ENCODE measurements around the gene SPOCK2. TPM values are rescaled to one million over a fixed set of nuclear protein-coding genes. Genes with fewer than 3 reads are reported as not detected.

Gene SPOCK2
- total RNA-seq, 1 experiment from 2014 or later = 1.1 TPM

GRCh38 chr10:72066318-72067284 lies 21.8 kb downstream of the SPOCK2 start:
- ChIA-PET POLR2A (no interaction called here), CTCF (interaction anchor here (1.3 kb wide), 1 partner anchor 18 kb away, joined by 5 read pairs; no protein-coding TSS in a partner anchor), RAD21 (ENCODE audit: low non-redundant PET in 1 of 2, low total read pairs in 2 of 2, uncharacterized antibody in 2 of 2, unreplicated experiment in 2 of 2) (no interaction called here)
- Histone ChIP-seq H3K27ac (ENCODE audit: low read depth, low read length) (no peak overlapping the region), H3K9ac (ENCODE audit: low read length) (no peak overlapping the region), H3K4me3 (replicated peaks in 1 of 2; ENCODE audit: low read depth in 1 of 2, low read length in 2 of 2) (no peak overlapping the region), H3K9me2 (ENCODE audit: insufficient read depth) (no peaks in the 10 kb centered on the region), H4K20me1 (ENCODE audit: insufficient read depth) (no peaks in the 10 kb centered on the region), H3K79me2 (ENCODE audit: insufficient read depth, low read length) (no peaks in the 10 kb centered on the region), H3K27me3 (ENCODE audit: insufficient read depth, low read length) (no peaks in the 10 kb centered on the region), H3K4me2 (ENCODE audit: low read length) (no peak overlapping the region), H3K4me1 (ENCODE audit: control insufficient read depth in 1 of 2, insufficient read depth in 2 of 2, low read length in 2 of 2) (peaks cover 4 to 10% of the 10 kb centered on the region in 2 experiments; a peak in 2 of 4 replicates), H3K36me3 (ENCODE audit: control insufficient read depth in 1 of 2, insufficient read depth in 2 of 2, low read length in 2 of 2) (no peaks in the 10 kb centered on the region), H3K9me3 (ENCODE audit: control insufficient read depth in 1 of 2, insufficient read depth in 1 of 2, low read depth in 1 of 2, low read length in 2 of 2) (no peaks in the 10 kb centered on the region), H2AFZ (ENCODE audit: low read depth, low read length, poor library complexity, severe bottlenecking) (no peak overlapping the region)
- intact Hi-C loops (cut with micrococcal nuclease) = no loop called here
- no TSS peak for BruUV-seq (replicated peaks)
- ATAC-seq = no peak
- no peak for TF ChIP-seq FOSL1 (IDR thresholded peaks at IDR 0.05; ENCODE audit: low read depth)
- TF ChIP-seq ZFX (IDR thresholded peaks at IDR 0.05) = no peak
- no peak for TF ChIP-seq ZNF274 (IDR thresholded peaks at IDR 0.05; ENCODE audit: low read depth, low read length)
- no peak for TF ChIP-seq SIN3A (IDR thresholded peaks at IDR 0.05; ENCODE audit: low read depth)
- TF ChIP-seq RAD21 (IDR thresholded peaks at IDR 0.05; ENCODE audit: low read depth) = no peak
- TF ChIP-seq, protein P1, sequence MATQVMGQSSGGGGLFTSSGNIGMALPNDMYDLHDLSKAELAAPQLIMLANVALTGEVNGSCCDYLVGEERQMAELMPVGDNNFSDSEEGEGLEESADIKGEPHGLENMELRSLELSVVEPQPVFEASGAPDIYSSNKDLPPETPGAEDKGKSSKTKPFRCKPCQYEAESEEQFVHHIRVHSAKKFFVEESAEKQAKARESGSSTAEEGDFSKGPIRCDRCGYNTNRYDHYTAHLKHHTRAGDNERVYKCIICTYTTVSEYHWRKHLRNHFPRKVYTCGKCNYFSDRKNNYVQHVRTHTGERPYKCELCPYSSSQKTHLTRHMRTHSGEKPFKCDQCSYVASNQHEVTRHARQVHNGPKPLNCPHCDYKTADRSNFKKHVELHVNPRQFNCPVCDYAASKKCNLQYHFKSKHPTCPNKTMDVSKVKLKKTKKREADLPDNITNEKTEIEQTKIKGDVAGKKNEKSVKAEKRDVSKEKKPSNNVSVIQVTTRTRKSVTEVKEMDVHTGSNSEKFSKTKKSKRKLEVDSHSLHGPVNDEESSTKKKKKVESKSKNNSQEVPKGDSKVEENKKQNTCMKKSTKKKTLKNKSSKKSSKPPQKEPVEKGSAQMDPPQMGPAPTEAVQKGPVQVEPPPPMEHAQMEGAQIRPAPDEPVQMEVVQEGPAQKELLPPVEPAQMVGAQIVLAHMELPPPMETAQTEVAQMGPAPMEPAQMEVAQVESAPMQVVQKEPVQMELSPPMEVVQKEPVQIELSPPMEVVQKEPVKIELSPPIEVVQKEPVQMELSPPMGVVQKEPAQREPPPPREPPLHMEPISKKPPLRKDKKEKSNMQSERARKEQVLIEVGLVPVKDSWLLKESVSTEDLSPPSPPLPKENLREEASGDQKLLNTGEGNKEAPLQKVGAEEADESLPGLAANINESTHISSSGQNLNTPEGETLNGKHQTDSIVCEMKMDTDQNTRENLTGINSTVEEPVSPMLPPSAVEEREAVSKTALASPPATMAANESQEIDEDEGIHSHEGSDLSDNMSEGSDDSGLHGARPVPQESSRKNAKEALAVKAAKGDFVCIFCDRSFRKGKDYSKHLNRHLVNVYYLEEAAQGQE (IDR thresholded peaks at IDR 0.05; ENCODE audit: low read depth) = no peak
- no peak for TF ChIP-seq ATF3 (IDR thresholded peaks at IDR 0.05)
- no peak for TF ChIP-seq TCF7L2 (IDR thresholded peaks at IDR 0.05; ENCODE audit: borderline replicate concordance, extremely low read depth, insufficient read depth, insufficient read length)
- no peak for DNase-seq (ENCODE audit: low read depth, low spot score)
